ENCODE results near the gene PRIM1. TPM values are rescaled to one million over a fixed set of nuclear protein-coding genes. Genes with fewer than 3 reads are reported as not detected.
"Not testable (repeated sequence)": the region's sequence is repeated elsewhere in the genome, so short reads cannot be mapped to it uniquely, and the experiment has no call there.

Gene PRIM1
- total and polyA plus RNA-seq, 2 donors from 2014 or later, result 3.2 to 4.9 TPM

GRCh38 chr12:56749853-56750252, 2.3 kb downstream of the PRIM1 start:
- Histone ChIP-seq H3K9ac (ENCODE audit: low read length in 3 of 3) (no peak overlapping the region), H3K4me3 (ENCODE audit: low read length in 3 of 3) (no peak overlapping the region), H3K27me3 (ENCODE audit: control insufficient read depth, insufficient read depth, low read length) (no peaks in the 10 kb centered on the region), H3K36me3 (ENCODE audit: control insufficient read depth in 2 of 3, insufficient read depth in 3 of 3, low read length in 3 of 3) (peaks cover 0 to 3% (median 0%) of the 10 kb centered on the region in 3 donors), H3K9me3 (ENCODE audit: control insufficient read depth in 2 of 3, insufficient read depth in 1 of 3, low read length in 3 of 3) (no peaks in the 10 kb centered on the region), H3K27ac (ENCODE audit: low read depth in 2 of 2, low read length in 2 of 2) (no peak overlapping the region), H3K4me1 (ENCODE audit: control insufficient read depth in 2 of 3, insufficient read depth in 2 of 3, low read depth in 1 of 3, low read length in 3 of 3) (peaks cover 0 to 2% (median 0%) of the 10 kb centered on the region in 3 donors)
- intact Hi-C loops (cut with DNase I), result no loop called here
- no peak for DNase-seq
- no peak for FAIRE-seq
- TF ChIP-seq CTCF (IDR thresholded peaks at IDR 0.05; ENCODE audit: borderline replicate concordance, extremely low read depth, insufficient read depth), result no peak

GRCh38 chr12:56749359-56749758, 2.8 kb downstream of the PRIM1 start:
- intact Hi-C loops (cut with DNase I), result no loop called here
- H3K9me3 ChIP-seq (ENCODE audit: control insufficient read depth in 2 of 3, insufficient read depth in 1 of 3, low read length in 3 of 3), result no peaks in the 10 kb centered on the region
- peaks cover 0 to 2% (median 0%) of the 10 kb centered on the region in 3 donors for H3K4me1 ChIP-seq (ENCODE audit: control insufficient read depth in 2 of 3, insufficient read depth in 2 of 3, low read depth in 1 of 3, low read length in 3 of 3)
- FAIRE-seq (no peak), DNase-seq (no peak)
- no peak overlapping the region for H3K4me3 ChIP-seq (ENCODE audit: low read length in 3 of 3)
- H3K27me3 ChIP-seq (ENCODE audit: control insufficient read depth, insufficient read depth, low read length), result no peaks in the 10 kb centered on the region
- H3K9ac ChIP-seq (ENCODE audit: low read length in 3 of 3), result no peak overlapping the region
- no peak overlapping the region for H3K27ac ChIP-seq (ENCODE audit: low read depth in 2 of 2, low read length in 2 of 2)
- no peak for TF ChIP-seq CTCF (IDR thresholded peaks at IDR 0.05; ENCODE audit: borderline replicate concordance, extremely low read depth, insufficient read depth)
- H3K36me3 ChIP-seq (ENCODE audit: control insufficient read depth in 2 of 3, insufficient read depth in 3 of 3, low read length in 3 of 3), result peaks cover 0 to 3% (median 0%) of the 10 kb centered on the region in 3 donors

- no peak for TF ChIP-seq CTCF (IDR thresholded peaks at IDR 0.05; ENCODE audit: borderline replicate concordance, extremely low read depth, insufficient read depth)
- FAIRE-seq (no peak), DNase-seq (no peak)
- no peak overlapping the region for H3K27ac ChIP-seq (ENCODE audit: low read depth in 2 of 2, low read length in 2 of 2)
- H3K4me3 ChIP-seq (ENCODE audit: low read length in 3 of 3), result no peak overlapping the region
- no peaks in the 10 kb centered on the region for H3K9me3 ChIP-seq (ENCODE audit: control insufficient read depth in 2 of 3, insufficient read depth in 1 of 3, low read length in 3 of 3)
- H3K9ac ChIP-seq (ENCODE audit: low read length in 3 of 3), result no peak overlapping the region
- no peaks in the 10 kb centered on the region for H3K36me3 ChIP-seq (ENCODE audit: control insufficient read depth in 2 of 3, insufficient read depth in 3 of 3, low read length in 3 of 3)
- intact Hi-C loops (cut with DNase I), result no loop called here
- H3K4me1 ChIP-seq (ENCODE audit: control insufficient read depth in 2 of 3, insufficient read depth in 2 of 3, low read depth in 1 of 3, low read length in 3 of 3), result peaks cover 0 to 5% (median 2%) of the 10 kb centered on the region in 3 donors
- H3K27me3 ChIP-seq (ENCODE audit: control insufficient read depth, insufficient read depth, low read length), result no peaks in the 10 kb centered on the region
Observed at GRCh38 chr12:56728139-56728861, 23.8 kb downstream of the PRIM1 start.

- intact Hi-C loops (cut with DNase I); FAIRE-seq; DNase-seq; H3K9me3 ChIP-seq (ENCODE audit: control insufficient read depth in 2 of 3, insufficient read depth in 1 of 3, low read length in 3 of 3); H3K27me3 ChIP-seq (ENCODE audit: control insufficient read depth, insufficient read depth, low read length); H3K36me3 ChIP-seq (ENCODE audit: control insufficient read depth in 2 of 3, insufficient read depth in 3 of 3, low read length in 3 of 3): not testable (repeated sequence)
- Histone ChIP-seq H3K9ac (ENCODE audit: low read length in 3 of 3) (peak overlapping the region in 1 of 3 donors; percentile 99), H3K4me1 (ENCODE audit: control insufficient read depth in 2 of 3, insufficient read depth in 2 of 3, low read depth in 1 of 3, low read length in 3 of 3) (peaks cover 3 to 19% (median 17%) of the 10 kb centered on the region in 3 donors), H3K4me3 (ENCODE audit: low read length in 3 of 3) (peak overlapping the region in 1 of 3 donors; percentile 98), H3K27ac (ENCODE audit: low read depth in 2 of 2, low read length in 2 of 2) (peak overlapping the region; percentile 93)
Observed at GRCh38 chr12:56726196-56726675, 25.9 kb downstream of the PRIM1 start.

Measured in kidney (tissue), 14 donors.